Measurements from ENCODE around the gene BRD9.

DNA sequence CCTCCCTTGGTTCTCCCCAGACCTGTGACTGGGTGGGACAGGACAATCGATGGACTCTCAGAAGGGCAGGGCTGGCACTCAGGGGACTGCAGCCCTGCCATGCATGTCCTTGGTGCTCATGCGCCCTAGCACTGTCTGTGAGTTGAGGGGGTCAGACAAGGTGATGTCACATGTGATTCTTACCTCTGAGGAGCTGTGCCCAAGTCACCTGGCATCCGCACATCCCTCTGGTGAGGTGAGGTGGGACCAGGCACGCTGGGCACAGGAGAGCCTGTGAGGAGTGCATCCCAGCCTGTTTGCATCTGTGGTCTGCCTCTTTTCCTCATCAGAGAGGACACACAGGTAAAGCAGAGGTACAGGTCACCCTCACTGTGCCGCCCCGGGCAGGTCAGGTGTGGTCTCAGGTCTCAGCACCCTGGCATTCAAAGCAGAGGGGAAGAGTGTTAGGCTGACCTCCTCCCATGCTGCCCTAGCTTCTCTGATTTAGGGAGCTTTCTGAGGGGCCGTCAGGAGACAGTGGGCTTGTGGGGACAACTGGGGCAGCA lies 14.8 kb upstream of the BRD9 start:
- no peak for TF ChIP-seq MYC (IDR thresholded peaks at IDR 0.05; ENCODE audit: low read depth, low read length)
- TF ChIP-seq, protein P1, sequence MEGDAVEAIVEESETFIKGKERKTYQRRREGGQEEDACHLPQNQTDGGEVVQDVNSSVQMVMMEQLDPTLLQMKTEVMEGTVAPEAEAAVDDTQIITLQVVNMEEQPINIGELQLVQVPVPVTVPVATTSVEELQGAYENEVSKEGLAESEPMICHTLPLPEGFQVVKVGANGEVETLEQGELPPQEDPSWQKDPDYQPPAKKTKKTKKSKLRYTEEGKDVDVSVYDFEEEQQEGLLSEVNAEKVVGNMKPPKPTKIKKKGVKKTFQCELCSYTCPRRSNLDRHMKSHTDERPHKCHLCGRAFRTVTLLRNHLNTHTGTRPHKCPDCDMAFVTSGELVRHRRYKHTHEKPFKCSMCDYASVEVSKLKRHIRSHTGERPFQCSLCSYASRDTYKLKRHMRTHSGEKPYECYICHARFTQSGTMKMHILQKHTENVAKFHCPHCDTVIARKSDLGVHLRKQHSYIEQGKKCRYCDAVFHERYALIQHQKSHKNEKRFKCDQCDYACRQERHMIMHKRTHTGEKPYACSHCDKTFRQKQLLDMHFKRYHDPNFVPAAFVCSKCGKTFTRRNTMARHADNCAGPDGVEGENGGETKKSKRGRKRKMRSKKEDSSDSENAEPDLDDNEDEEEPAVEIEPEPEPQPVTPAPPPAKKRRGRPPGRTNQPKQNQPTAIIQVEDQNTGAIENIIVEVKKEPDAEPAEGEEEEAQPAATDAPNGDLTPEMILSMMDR (IDR thresholded peaks at IDR 0.05; ENCODE audit: extremely low read depth in 1 of 2, insufficient read depth in 1 of 2, low read depth in 1 of 2, low read length in 2 of 2): no peak
- TF ChIP-seq POLR2A (IDR thresholded peaks at IDR 0.05; ENCODE audit: low read depth, low read length): no peak
- TF ChIP-seq EZH2 (IDR thresholded peaks at IDR 0.05; ENCODE audit: borderline replicate concordance, low read depth, low read length, severe bottlenecking): no peak
- no peak for TF ChIP-seq POLR2AphosphoS5 (IDR thresholded peaks at IDR 0.05; ENCODE audit: insufficient read depth, low read depth, low read length)
- no peak for TF ChIP-seq JUN (IDR thresholded peaks at IDR 0.05; ENCODE audit: borderline replicate concordance, insufficient read depth, insufficient read length, low read depth)
- TF ChIP-seq FOS (IDR thresholded peaks at IDR 0.05; ENCODE audit: borderline replicate concordance, insufficient read depth, low read length): no peak

Data from endothelial cell of umbilical vein (primary cell).